PC-9 (cell line): ENCODE data around the gene TMEM132D. TPM values are rescaled to one million over a fixed set of nuclear protein-coding genes. Genes with fewer than 3 reads are reported as not detected.

ENCODE experiments used
- BruUV-seq: library from RNA; stranded (reverse); fragments of 400-500 nt; replicated peaks from 2 replicates; lab custom pipeline; 2021; lab: Mats Ljungman, UMichigan
- CTCF ChIA-PET: fragments of 300-600 bp; sonication (Branson Sonifier 250); formaldehyde crosslinking; loops from one replicate; lab custom pipeline; 2022; ENCODE audit warnings: antibody characterized with exemption; lab: Charles Lee
- POLR2A ChIA-PET: fragments of 300-600 bp; sonication (Branson Sonifier 250); formaldehyde crosslinking; loops from one replicate; lab custom pipeline; 2022; ENCODE audit warnings: antibody characterized with exemption; ENCODE audit not compliant: unreplicated experiment; lab: Charles Lee
- DNase-seq, 2 experiments: peaks; one replicate each; pipeline versions ENCODE4 v3.0.0 to v3.0.0-alpha.2; 2015 to 2022; ENCODE audit warnings: mixed read lengths in 1 of 2
- H2AFZ ChIP-seq: fragments of 200-600 bp; sonication (generic); 2 replicates; pipeline ENCODE4 v1.8.1; 2017; ENCODE audit warnings: antibody characterized with exemption
- H3F3A ChIP-seq: fragments of 200-600 bp; sonication (generic); 2 replicates; pipeline ENCODE4 v1.8.1; 2017; ENCODE audit warnings: antibody characterized with exemption, mild to moderate bottlenecking, low read depth; ENCODE audit not compliant: insufficient read depth
- H3K27ac ChIP-seq: fragments of 200-600 bp; sonication (generic); 2 replicates; pipeline ENCODE4 v1.6.1; 2016; ENCODE audit warnings: mixed run types
- H3K27me3 ChIP-seq: fragments of 200-600 bp; sonication (generic); 2 replicates; pipeline ENCODE4 v1.6.1; 2016; ENCODE audit warnings: low read depth, mixed run types; ENCODE audit not compliant: insufficient read depth
- H3K36me3 ChIP-seq: fragments of 200-600 bp; sonication (generic); 2 replicates; pipeline ENCODE4 v1.6.1; 2016; ENCODE audit warnings: low read depth, mixed run types
- H3K4me1 ChIP-seq: fragments of 200-600 bp; sonication (generic); replicated peaks from 2 replicates; pipeline ENCODE4 v1.6.1; 2016; ENCODE audit warnings: mixed run types; ENCODE audit not compliant: insufficient read depth
- H3K4me2 ChIP-seq: fragments of 200-600 bp; sonication (generic); 2 replicates; pipeline ENCODE4 v1.6.1; 2017; ENCODE audit warnings: mixed run types
- H3K4me3 ChIP-seq: fragments of 200-600 bp; sonication (generic); 2 replicates; pipeline ENCODE4 v1.6.1; 2016; ENCODE audit warnings: mixed run types
- H3K79me2 ChIP-seq: fragments of 200-600 bp; sonication (generic); 2 replicates; pipeline ENCODE4 v1.6.1; 2017; ENCODE audit warnings: low read depth, mixed run types
- H3K9me2 ChIP-seq: fragments of 200-600 bp; sonication (generic); 2 replicates; pipeline ENCODE4 v1.8.1; 2017; ENCODE audit warnings: mild to moderate bottlenecking; ENCODE audit not compliant: insufficient read depth
- H3K9me3 ChIP-seq: fragments of 200-600 bp; sonication (generic); 2 replicates; pipeline ENCODE4 v1.8.1; 2016; ENCODE audit warnings: low read depth; ENCODE audit not compliant: insufficient read depth
- H4K20me1 ChIP-seq: fragments of 200-600 bp; sonication (generic); 2 replicates; pipeline ENCODE4 v1.8.1; 2017; ENCODE audit not compliant: insufficient read depth
- EZH2 ChIP-seq: fragments of 200-600 bp; sonication (generic); IDR thresholded peaks from 2 replicates; pipeline ENCODE4 v1.8.0; 2017; ENCODE audit warnings: antibody characterized with exemption, low read depth
- intact Hi-C: fragments of 100-400 bp; cut with micrococcal nuclease; formaldehyde crosslinking; loops from one replicate; pipeline ENCODE4 v1.10.0; 2022; ENCODE audit not compliant: unreplicated experiment
- total RNA-seq: library from RNA; stranded (reverse); gene quantifications from 2 replicates; pipeline ENCODE4 v1.2.3, GENCODE V29; 2021
- TF ChIP-seq, protein P1 (sequence below): fragments of 200-600 bp; sonication (generic); conservative IDR thresholded peaks from 2 replicates; pipeline ENCODE4 v1.6.1; 2017; ENCODE audit warnings: mixed run types, antibody characterized with exemption, mild to moderate bottlenecking, moderate library complexity

TMEM132D gene
- total RNA-seq, 1 experiment from 2014 or later, result not detected

DNA sequence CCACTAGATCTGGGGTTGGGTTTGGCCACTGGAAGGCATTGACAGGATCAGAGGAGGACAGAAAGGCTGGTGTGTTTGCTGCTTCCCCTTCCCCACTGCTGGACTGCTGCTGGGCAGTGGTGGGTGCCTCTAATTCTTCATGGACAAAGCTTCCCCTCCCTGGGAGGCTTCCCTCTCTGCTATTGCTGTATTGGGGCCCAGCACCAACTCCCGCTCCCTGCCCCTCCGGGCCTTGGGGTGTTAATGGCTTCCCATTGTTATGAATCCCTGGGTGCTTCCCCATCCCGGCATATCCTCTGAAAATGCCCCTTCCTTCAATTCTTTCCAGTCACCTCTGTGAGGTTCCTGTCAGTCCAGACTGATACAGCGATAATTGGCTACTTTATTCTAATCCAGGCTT lies 740.4 kb downstream of the TMEM132D start:
- no peaks in the 10 kb centered on the region for H4K20me1 ChIP-seq
- no peaks in the 10 kb centered on the region for H3K4me1 ChIP-seq
- ChIA-PET POLR2A (no interaction called here), CTCF (no interaction called here)
- no peaks in the 10 kb centered on the region; the same call in 1 of the 2 replicates for H3K27me3 ChIP-seq
- no peaks in the 10 kb centered on the region for H3K9me3 ChIP-seq
- H3F3A ChIP-seq, result no peaks in the 10 kb centered on the region
- no peak overlapping the region for H3K4me2 ChIP-seq
- intact Hi-C loops, result no loop called here
- H3K9me2 ChIP-seq, result no peaks in the 10 kb centered on the region
- no peaks in the 10 kb centered on the region for H3K36me3 ChIP-seq
- H3K27ac ChIP-seq, result no peak overlapping the region
- H3K4me3 ChIP-seq, result no peak overlapping the region
- no peaks in the 10 kb centered on the region for H3K79me2 ChIP-seq
- BruUV-seq, result no TSS peak
- TF ChIP-seq EZH2, result no peak
- TF ChIP-seq, protein P1, sequence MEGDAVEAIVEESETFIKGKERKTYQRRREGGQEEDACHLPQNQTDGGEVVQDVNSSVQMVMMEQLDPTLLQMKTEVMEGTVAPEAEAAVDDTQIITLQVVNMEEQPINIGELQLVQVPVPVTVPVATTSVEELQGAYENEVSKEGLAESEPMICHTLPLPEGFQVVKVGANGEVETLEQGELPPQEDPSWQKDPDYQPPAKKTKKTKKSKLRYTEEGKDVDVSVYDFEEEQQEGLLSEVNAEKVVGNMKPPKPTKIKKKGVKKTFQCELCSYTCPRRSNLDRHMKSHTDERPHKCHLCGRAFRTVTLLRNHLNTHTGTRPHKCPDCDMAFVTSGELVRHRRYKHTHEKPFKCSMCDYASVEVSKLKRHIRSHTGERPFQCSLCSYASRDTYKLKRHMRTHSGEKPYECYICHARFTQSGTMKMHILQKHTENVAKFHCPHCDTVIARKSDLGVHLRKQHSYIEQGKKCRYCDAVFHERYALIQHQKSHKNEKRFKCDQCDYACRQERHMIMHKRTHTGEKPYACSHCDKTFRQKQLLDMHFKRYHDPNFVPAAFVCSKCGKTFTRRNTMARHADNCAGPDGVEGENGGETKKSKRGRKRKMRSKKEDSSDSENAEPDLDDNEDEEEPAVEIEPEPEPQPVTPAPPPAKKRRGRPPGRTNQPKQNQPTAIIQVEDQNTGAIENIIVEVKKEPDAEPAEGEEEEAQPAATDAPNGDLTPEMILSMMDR, result no peak
- no peak for DNase-seq
- no peak overlapping the region for H2AFZ ChIP-seq

DNA sequence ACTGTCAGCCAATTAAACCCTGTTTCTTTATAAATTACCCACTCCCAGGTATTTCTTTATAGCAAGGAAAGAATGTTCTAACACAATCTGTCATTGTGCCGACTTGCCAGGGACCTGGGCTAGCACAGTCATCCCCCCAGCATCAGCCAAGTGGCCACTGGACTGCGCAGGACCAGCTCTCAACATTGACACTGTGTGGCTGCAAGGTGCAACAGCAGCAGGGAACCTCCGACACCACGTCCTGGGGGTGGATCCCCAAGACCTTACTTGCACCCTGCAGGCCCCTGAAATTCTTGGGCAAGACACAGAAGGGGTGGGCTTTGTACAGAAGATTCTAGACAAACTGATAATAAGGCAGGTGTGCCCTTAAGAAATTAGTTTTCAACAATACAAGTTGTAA lies 741.0 kb downstream of the TMEM132D start:
- Histone ChIP-seq H3F3A (no peaks in the 10 kb centered on the region), H3K27me3 (no peaks in the 10 kb centered on the region; the same call in 1 of the 2 replicates), H2AFZ (no peak overlapping the region), H3K36me3 (no peaks in the 10 kb centered on the region), H3K27ac (no peak overlapping the region), H3K79me2 (no peaks in the 10 kb centered on the region), H3K4me3 (no peak overlapping the region), H3K4me2 (no peak overlapping the region), H3K9me2 (no peaks in the 10 kb centered on the region), H4K20me1 (no peaks in the 10 kb centered on the region), H3K4me1 (no peaks in the 10 kb centered on the region), H3K9me3 (no peaks in the 10 kb centered on the region)
- ChIA-PET CTCF (no interaction called here), POLR2A (no interaction called here)
- BruUV-seq, result no TSS peak
- no peak for TF ChIP-seq EZH2
- TF ChIP-seq, protein P1, result no peak
- intact Hi-C loops, result no loop called here
- DNase-seq, result no peak

GRCh38 chr12:129161511-129161910 lies 742.3 kb downstream of the TMEM132D start:
- Histone ChIP-seq H3K79me2 (no peaks in the 10 kb centered on the region), H3K27me3 (no peaks in the 10 kb centered on the region; the same call in 1 of the 2 replicates), H3K4me1 (no peaks in the 10 kb centered on the region), H3K36me3 (no peaks in the 10 kb centered on the region), H3K4me2 (no peak overlapping the region), H3K9me3 (no peaks in the 10 kb centered on the region), H3K27ac (no peak overlapping the region), H4K20me1 (no peaks in the 10 kb centered on the region), H3F3A (no peaks in the 10 kb centered on the region), H2AFZ (no peak overlapping the region), H3K9me2 (no peaks in the 10 kb centered on the region), H3K4me3 (no peak overlapping the region)
- TF ChIP-seq, protein P1, result no peak
- no peak for TF ChIP-seq EZH2
- POLR2A ChIA-PET, result no interaction called here
- DNase-seq, result no peak
- CTCF ChIA-PET, result no interaction called here
- no TSS peak for BruUV-seq
- intact Hi-C loops, result no loop called here
